Measurements from ENCODE around the gene GPR35.

GPR35 gene

GRCh38 chr2:240588006-240588655 is 37.1 kb upstream of the GPR35 start:
- intact Hi-C loops (cut with DNase I), result no loop called here
- DNase-seq, result peak in 2 of 10 donors; percentile 26 to 46

GRCh38 chr2:240588669-240589068 is 36.6 kb upstream of the GPR35 start:
- intact Hi-C loops (cut with DNase I), result no loop called here
- DNase-seq, result peak in 2 of 10 donors; percentile 5 to 31

DNA sequence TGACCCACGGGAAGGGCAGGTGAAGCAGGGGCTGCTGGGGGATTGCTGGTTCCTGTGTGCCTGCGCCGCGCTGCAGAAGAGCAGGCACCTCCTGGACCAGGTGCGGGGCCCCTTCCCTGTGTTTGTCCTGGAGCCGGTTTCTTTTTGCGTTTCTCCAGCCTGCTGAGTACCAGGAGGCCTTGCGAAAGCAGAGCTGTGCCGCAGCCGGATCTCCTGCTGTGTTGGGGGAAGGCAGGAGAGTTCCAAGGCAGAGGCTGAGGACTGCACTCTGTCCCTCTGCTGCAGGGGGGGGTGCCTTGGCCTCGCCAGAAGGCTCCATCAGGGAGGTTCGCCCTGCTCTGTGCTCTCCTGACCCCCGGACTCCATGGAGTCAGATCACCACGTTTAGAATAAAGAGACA is 35.9 kb upstream of the GPR35 start:
- peak in 4 of 10 donors; percentile 23 to 65 (median 32) for DNase-seq
- intact Hi-C loops (cut with DNase I), result no loop called here

- intact Hi-C loops (cut with DNase I), result no loop called here
- peak in 4 of 10 donors; percentile 21 to 59 (median 32) for DNase-seq
Observed at GRCh38 chr2:240589850-240590525, 35.3 kb upstream of the GPR35 start.

GRCh38 chr2:240590681-240591111 is 34.6 kb upstream of the GPR35 start:
- peak in 5 of 10 donors; percentile 8 to 75 (median 29) for DNase-seq
- intact Hi-C loops (cut with DNase I), result no loop called here

DNA sequence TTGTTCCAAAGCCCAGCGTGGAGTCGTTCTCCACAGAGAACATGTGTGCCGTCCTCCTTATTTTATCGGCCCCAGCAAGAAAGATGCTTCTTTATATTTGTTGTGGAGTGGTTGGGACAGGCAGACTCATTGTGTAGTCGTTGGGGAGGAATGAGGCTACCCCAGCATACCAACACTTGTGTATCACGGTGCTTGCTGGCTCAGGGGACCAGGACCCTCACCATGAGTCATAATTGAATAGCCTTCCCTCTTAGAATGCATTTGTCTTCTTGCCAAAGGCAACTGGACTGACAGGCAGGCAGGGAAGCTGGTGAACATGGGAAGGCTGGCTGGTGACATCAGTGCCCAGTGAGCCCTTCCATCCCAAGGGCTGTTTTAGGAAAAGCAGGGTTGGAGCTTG is 34.1 kb upstream of the GPR35 start:
- intact Hi-C loops (cut with DNase I), result no loop called here
- DNase-seq, result peak in 3 of 10 donors; percentile 2 to 35 (median 17)

DNA sequence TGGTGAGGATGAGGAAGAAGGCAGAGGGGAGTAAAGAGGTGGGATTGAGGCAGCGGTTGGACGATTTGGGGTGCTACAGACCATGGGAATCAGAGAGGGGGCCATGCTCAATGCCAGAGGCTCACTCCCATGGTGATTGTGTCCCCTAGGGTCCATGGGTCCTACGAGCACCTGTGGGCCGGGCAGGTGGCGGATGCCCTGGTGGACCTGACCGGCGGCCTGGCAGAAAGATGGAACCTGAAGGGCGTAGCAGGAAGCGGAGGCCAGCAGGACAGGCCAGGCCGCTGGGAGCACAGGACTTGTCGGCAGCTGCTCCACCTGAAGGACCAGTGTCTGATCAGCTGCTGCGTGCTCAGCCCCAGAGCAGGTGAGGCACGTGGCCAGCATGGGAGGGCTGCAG is 33.5 kb upstream of the GPR35 start:
- intact Hi-C loops (cut with DNase I), result no loop called here
- peak in 4 of 10 donors; percentile 20 to 80 (median 66) for DNase-seq

DNA sequence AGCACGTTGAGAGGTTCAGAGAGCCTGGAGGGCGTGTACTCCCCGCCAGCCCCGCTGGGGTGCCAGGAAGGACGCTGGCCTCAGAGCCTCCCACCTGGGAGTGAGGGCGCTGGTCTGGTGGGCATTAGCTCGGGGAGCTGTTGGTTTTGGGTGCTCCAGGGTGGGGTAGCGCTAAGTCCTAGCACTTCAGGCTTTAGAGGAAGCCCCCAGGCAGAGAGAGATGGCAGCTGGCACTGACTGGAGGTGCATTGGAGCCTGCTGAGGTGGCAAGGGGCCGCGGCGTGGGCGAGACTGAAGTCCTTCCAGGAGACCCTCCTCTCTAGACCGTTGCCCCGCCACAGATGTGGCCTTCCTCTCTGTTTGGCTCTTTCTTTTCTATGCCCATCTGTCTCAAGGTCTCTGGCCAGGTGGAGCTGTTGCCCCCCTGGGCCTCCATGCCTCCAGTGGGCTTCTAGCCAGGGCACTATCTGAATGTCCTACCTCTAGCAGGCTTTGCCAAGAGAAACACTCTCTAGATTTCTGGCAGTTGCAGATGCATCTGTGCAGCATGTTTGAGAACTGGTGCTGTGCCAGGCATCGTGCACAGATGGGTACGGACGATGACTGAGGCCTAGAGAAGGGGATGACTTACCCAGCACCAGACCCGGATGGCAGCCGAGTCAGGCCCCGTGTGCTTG is 32.1 kb upstream of the GPR35 start:
- intact Hi-C loops (cut with DNase I), result no loop called here
- DNase-seq, result peak in 9 of 10 donors; percentile 8 to 91 (median 53)

DNA sequence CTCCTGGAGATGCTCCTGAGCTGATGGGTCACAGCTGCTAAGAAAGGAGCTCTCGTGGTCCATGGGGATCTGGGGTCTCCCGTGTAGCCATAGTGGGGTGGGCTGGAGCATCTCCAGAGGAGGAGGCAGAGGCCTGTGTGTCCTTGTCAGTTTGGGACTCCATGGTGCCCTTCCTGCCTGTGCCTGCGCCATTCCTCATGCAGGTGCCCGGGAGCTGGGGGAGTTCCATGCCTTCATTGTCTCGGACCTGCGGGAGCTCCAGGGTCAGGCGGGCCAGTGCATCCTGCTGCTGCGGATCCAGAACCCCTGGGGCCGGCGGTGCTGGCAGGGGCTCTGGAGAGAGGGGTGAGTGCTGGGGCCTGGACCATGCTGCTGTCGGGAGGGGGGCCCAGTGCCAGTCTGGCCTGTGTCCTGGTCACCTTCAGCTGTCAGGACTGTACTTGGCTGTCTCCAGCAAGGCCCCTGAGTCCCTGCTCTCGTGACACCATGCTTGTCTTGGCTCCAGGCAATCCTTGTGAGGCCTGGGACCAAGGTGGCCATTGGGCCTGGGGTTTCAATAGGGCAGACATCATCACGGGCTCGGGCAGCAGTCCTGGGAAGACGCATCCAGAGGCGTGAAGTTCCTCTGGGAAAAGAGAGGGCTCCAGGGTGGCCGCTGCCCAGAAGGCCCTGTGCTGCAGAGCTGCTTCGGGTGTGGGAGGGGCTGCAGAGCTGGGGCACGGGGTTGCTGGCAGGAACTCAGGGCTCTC is 31.4 kb upstream of the GPR35 start:
- peak in 5 of 10 donors; percentile 8 to 76 (median 58) for DNase-seq
- intact Hi-C loops (cut with DNase I), result no loop called here

DNA sequence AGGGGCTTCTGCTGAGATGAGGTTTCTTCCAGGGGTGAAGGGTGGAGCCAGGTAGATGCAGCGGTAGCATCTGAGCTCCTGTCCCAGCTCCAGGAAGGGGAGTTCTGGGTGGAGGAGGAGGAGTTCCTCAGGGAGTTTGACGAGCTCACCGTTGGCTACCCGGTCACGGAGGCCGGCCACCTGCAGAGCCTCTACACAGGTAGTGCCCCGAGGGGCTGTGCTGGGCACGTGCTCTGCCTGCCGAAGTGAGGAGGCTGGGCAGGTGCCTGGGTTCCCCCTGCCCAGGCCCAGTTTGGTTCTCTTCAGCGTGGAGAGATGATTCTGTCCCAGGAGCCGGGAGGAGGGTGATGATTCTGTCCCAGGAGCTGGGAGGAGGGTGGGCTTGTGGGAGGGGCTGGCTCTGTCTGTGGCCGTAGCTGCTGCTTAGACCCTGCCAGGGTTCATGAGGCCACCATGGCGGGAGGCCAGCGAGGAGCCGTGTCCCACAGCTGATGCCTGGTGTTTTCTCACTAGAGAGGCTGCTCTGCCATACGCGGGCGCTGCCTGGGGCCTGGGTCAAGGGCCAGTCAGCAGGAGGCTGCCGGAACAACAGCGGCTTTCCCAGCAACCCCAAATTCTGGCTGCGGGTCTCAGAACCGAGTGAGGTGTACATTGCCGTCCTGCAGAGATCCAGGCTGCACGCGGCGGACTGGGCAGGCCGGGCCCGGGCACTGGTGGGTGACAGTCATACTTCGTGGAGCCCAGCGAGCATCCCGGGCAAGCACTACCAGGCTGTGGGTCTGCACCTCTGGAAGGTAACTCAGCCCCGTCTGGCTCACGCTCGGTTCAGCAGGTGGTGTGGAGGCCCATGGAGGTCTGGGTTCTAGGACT is 30.5 kb upstream of the GPR35 start:
- intact Hi-C loops (cut with DNase I), result no loop called here
- peak in 5 of 10 donors; percentile 9 to 86 (median 68) for DNase-seq

DNA sequence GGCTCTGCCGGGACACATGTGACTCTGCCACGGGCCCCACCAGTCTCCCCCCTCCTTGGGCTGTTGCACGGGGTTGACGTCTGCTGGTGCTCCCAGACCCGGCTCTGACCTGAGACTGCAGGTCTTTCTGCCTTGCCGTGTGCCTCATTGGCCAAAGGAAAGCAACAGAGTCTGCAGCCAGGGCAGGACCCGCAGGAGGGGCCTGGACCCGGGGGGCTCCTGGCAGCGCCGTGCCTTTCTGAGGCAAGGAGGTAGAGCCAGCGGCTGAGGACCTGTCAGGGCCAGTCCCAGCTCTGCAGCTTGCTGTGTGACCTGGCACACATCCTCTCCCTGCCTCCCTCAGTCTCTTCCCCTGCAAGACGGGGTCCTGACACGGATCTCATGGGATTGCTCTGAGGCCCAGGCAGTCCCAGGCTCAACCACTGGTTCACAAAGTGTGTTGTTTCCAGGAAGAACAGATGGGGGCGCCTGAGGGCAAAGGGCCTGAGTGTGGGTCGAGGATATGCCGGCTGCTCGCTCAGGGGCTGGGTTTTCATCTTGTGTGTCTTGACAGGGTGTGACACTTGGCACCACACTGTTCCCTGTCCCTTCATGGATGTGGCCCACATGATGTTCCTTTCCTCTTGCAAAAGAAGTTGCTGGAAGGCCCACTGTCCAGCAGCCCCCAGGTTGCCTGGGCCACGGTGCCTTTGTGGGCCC is 29.8 kb upstream of the GPR35 start:
- peak in 5 of 10 donors; percentile 14 to 79 (median 75) for DNase-seq
- intact Hi-C loops (cut with DNase I), result no loop called here

- DNase-seq, result peak in 2 of 10 donors; percentile 9 to 25
- intact Hi-C loops (cut with DNase I), result no loop called here
Observed at GRCh38 chr2:240596080-240596460, 29.2 kb upstream of the GPR35 start.

GRCh38 chr2:240596491-240596931 is 28.8 kb upstream of the GPR35 start:
- DNase-seq, result peak; percentile 31 to 96 (median 78)
- intact Hi-C loops (cut with DNase I), result no loop called here

GRCh38 chr2:240597054-240597418 is 28.2 kb upstream of the GPR35 start:
- intact Hi-C loops (cut with DNase I), result no loop called here
- DNase-seq, result peak in 5 of 10 donors; percentile 8 to 72 (median 68)

DNA sequence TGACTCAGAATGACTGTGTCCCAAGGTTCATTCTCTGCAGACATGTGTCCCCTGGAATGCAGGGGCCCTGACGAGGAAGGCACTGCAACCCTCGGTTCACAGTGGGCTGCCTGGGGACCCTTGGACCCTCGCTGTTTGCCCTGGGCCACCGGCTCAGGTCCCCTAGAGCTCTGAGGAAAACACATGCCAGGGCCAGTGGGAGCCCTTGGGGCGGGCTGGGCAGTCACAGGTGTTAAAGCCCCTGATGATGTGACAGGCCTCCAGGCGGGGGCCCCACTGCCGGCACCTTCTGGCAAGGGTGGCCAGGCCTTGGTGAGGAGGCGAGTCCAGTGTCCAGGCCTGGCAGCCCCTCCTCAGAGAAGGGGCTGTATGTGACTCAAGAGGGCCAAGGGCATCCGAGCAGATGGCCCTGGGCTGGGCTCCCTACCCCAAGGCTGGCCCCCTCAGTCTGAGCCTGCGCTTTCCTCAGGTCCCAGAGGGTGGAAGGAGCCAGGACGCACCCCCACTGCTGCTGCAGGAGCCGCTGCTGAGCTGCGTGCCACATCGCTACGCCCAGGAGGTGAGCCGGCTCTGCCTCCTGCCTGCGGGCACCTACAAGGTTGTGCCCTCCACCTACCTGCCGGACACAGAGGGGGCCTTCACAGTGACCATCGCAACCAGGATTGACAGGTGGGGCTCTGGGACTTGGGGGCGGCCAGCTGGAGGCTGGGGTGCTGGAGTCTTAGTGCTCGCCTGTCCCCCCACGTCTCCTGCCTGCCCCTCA is 27.7 kb upstream of the GPR35 start:
- intact Hi-C loops (cut with DNase I), result no loop called here
- peak in 4 of 10 donors; percentile 5 to 78 (median 40) for DNase-seq

GRCh38 chr2:240598311-240598911 is 26.9 kb upstream of the GPR35 start:
- peak in 4 of 10 donors; percentile 3 to 80 (median 39) for DNase-seq

GRCh38 chr2:240599141-240599583 is 26.1 kb upstream of the GPR35 start:
- intact Hi-C loops (cut with DNase I), result no loop called here
- peak in 4 of 10 donors; percentile 5 to 46 (median 16) for DNase-seq

More at GRCh38 chr2:240598311-240598911, 26.9 kb upstream of the GPR35 start:
- intact Hi-C loops (cut with DNase I), result no loop called here
